Keratinocyte (primary cell): ENCODE measurements around the gene RHEB. TPM values are rescaled to one million over a fixed set of nuclear protein-coding genes. Genes with fewer than 3 reads are reported as not detected.

Experiments used
- DNase-seq: peaks from one replicate; pipeline ENCODE4 v3.0.0-alpha.2; 2011; ENCODE audit warnings: low read depth, missing footprints, low spot score
- FAIRE-seq: peaks from 2 replicates; lab custom pipeline; 2011; peaks lifted over from hg19 to GRCh38; lab: Jason Lieb, UNC
- H2AFZ ChIP-seq: 2 replicates; pipeline ENCODE4 v1.6.0; 2012; ENCODE audit warnings: low read length, control low read depth, inconsistent platforms; ENCODE audit not compliant: control insufficient read depth
- H3K27ac ChIP-seq: 2 replicates; pipeline ENCODE4 v1.5.1; 2011; ENCODE audit warnings: low read length; ENCODE audit not compliant: control insufficient read depth, insufficient read depth
- H3K27me3 ChIP-seq: 3 replicates; pipeline ENCODE4 v1.6.0; 2011; ENCODE audit warnings: low read length; ENCODE audit not compliant: control insufficient read depth, insufficient read depth; ENCODE audit errors: extremely low read depth
- H3K36me3 ChIP-seq, 2 experiments: 2 replicates in 1 of 2; 3 replicates in 1 of 2; pipeline ENCODE4 v1.5.1; 2011; ENCODE audit warnings: low read length in 2 of 2, mild to moderate bottlenecking in 1 of 2; ENCODE audit not compliant: control insufficient read depth in 2 of 2, insufficient read depth in 2 of 2; ENCODE audit errors: extremely low read depth in 1 of 2
- H3K4me1 ChIP-seq: 3 replicates; pipeline ENCODE4 v1.5.1; 2011; ENCODE audit warnings: low read length; ENCODE audit not compliant: control insufficient read depth, insufficient read depth; ENCODE audit errors: extremely low read depth
- H3K4me2 ChIP-seq: 3 replicates; pipeline ENCODE4 v1.6.0; 2011; ENCODE audit warnings: low read depth, low read length; ENCODE audit not compliant: control insufficient read depth, insufficient read depth; ENCODE audit errors: extremely low read depth
- H3K4me3 ChIP-seq, 3 experiments: fragments of 200-600 bp in 1 of 3; sonication (generic) in 1 of 3; 2 replicates in 2 of 3; 3 replicates in 1 of 3; pipeline ENCODE4 v1.5.1; 2011 to 2016; ENCODE audit warnings: low read length in 3 of 3, mild to moderate bottlenecking in 3 of 3, control low read depth in 2 of 3, inconsistent platforms in 1 of 3, low read depth in 1 of 3, mixed read lengths in 1 of 3, mixed run types in 1 of 3, moderate library complexity in 1 of 3; ENCODE audit not compliant: control insufficient read depth in 2 of 3, insufficient read depth in 2 of 3; ENCODE audit errors: extremely low read depth in 1 of 3
- H3K79me2 ChIP-seq: 2 replicates; pipeline ENCODE4 v1.6.0; 2012; ENCODE audit warnings: low read length; ENCODE audit not compliant: control insufficient read depth, insufficient read depth
- H3K9ac ChIP-seq: 3 replicates; pipeline ENCODE4 v1.6.0; 2011; ENCODE audit warnings: low read length; ENCODE audit not compliant: control insufficient read depth, insufficient read depth; ENCODE audit errors: extremely low read depth
- H3K9me1 ChIP-seq: 3 replicates; pipeline ENCODE4 v1.6.0; 2011; ENCODE audit warnings: low read length; ENCODE audit not compliant: control insufficient read depth, insufficient read depth; ENCODE audit errors: extremely low read depth
- H3K9me3 ChIP-seq: 2 replicates; pipeline ENCODE4 v1.5.1; 2012; ENCODE audit warnings: low read depth, low read length; ENCODE audit not compliant: control insufficient read depth
- H4K20me1 ChIP-seq: 3 replicates; pipeline ENCODE4 v1.6.0; 2011; ENCODE audit warnings: low read length; ENCODE audit not compliant: control insufficient read depth, insufficient read depth; ENCODE audit errors: extremely low read depth
- CTCF ChIP-seq, 3 experiments: IDR thresholded peaks in 1 of 3; conservative IDR thresholded peaks in 1 of 3; optimal IDR thresholded peaks in 1 of 3; 2 replicates in 2 of 3; 3 replicates in 1 of 3; pipeline versions ENCODE3 to v1.5.1; 2011; ENCODE audit warnings: low read length in 3 of 3, mild to moderate bottlenecking in 3 of 3, moderate library complexity in 2 of 3, control low read depth in 1 of 3, inconsistent platforms in 1 of 3; ENCODE audit not compliant: insufficient read depth in 2 of 3; ENCODE audit errors: extremely low read depth in 1 of 3
- EZH2 ChIP-seq: IDR thresholded peaks from one replicate; pipeline ENCODE4 v1.6.1; 2012; ENCODE audit warnings: inconsistent platforms, mild to moderate bottlenecking, low read length, moderate library complexity
- dilution Hi-C: fragments of 300-500 bp; cut with MboI; formaldehyde crosslinking; loops from one replicate; pipeline ENCODE4 v1.7.0; 2020; ENCODE audit warnings: low sequenced_read_pairs; ENCODE audit not compliant: extremely low pct_ligation_motif_present
- polyA plus RNA-seq, 5 experiments: library from polyadenylated mRNA; depleted of rRNA in 3 of 5; stranded (reverse) in 3 of 5; stranded (forward) in 1 of 5; unstranded in 1 of 5; fragments of >200 nt; gene quantifications; 1 replicate in 1 of 5; 2 replicates in 3 of 5; 3 replicates in 1 of 5; pipeline versions ENCODE4 v1.2.1 to v1.2.3, GENCODE V29; 2011 to 2012; ENCODE audit warnings: missing spikeins in 2 of 5, low read depth in 1 of 5, low replicate concordance in 1 of 5

Gene RHEB
- polyA plus RNA-seq, 1 donor (not counting 4 experiments of a cell fraction or from before 2014, with no cell fraction given): 138 TPM

DNA sequence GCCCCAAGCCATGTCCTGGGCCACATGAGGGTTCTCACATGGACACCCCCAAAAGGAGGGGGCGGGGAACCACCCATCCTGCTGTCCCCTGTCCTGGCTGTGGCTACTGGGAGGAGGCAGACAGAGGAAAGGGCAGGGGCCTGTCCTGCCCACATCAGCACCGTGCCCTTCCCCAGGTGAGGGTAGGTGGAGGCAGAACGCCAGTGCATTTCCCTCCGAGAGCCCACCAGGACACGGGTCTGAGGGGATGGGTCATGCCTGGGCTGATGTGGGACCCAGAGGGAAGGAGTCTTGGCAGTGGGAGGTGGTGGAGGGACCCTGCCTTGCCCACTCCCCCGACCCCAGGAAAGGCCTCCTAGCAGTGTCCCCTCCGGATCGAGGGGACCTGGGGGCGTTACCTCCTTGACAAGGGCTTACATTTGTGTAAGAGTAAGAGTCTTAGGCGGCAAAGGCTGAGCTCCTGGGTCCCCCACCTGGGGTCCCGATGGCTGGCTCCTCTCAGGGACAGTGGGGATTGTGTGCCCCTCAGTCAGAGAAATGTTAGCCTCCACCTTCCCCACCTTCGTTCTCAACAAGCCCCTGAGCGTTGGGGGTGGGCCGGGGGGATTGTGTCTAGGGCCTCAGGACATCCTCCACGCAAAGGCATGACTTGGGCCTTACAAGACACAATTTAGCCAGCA lies 85.8 kb downstream of the RHEB start:
- dilution Hi-C loops: no loop called here
- FAIRE-seq (no peak), DNase-seq (no peak)
- H3K36me3 ChIP-seq: no peaks in the 10 kb centered on the region
- H3K4me3 ChIP-seq: no peak overlapping the region
- no peak overlapping the region for H2AFZ ChIP-seq
- H4K20me1 ChIP-seq: no peaks in the 10 kb centered on the region
- no peak overlapping the region for H3K4me2 ChIP-seq
- TF ChIP-seq CTCF (optimal IDR thresholded peaks at IDR 0.05 in 1 of 3, IDR thresholded peaks at IDR 0.05 in 1 of 3, conservative IDR thresholded peaks at IDR 0.05 in 1 of 3; ENCODE audit: extremely low read depth in 1 of 3, insufficient read depth in 2 of 3, low read length in 3 of 3) (no peak), EZH2 (no peak)
- no peaks in the 10 kb centered on the region for H3K9me3 ChIP-seq
- H3K27me3 ChIP-seq: peaks cover 4% of the 10 kb centered on the region
- no peak overlapping the region for H3K9ac ChIP-seq
- H3K9me1 ChIP-seq: no peaks in the 10 kb centered on the region
- no peaks in the 10 kb centered on the region for H3K79me2 ChIP-seq
- no peak overlapping the region for H3K27ac ChIP-seq
- H3K4me1 ChIP-seq: peaks cover 8% of the 10 kb centered on the region

- TF ChIP-seq CTCF (optimal IDR thresholded peaks at IDR 0.05 in 1 of 3, IDR thresholded peaks at IDR 0.05 in 1 of 3, conservative IDR thresholded peaks at IDR 0.05 in 1 of 3; ENCODE audit: extremely low read depth in 1 of 3, insufficient read depth in 2 of 3, low read length in 3 of 3) (peak; percentile 3 to 44 (median 27)), EZH2 (no peak)
- Histone ChIP-seq H2AFZ (peak overlapping the region; percentile 97), H4K20me1 (no peaks in the 10 kb centered on the region), H3K27ac (no peak overlapping the region), H3K36me3 (no peaks in the 10 kb centered on the region), H3K9ac (no peak overlapping the region), H3K79me2 (no peaks in the 10 kb centered on the region), H3K9me1 (no peaks in the 10 kb centered on the region), H3K4me1 (peaks cover 8% of the 10 kb centered on the region), H3K4me2 (peak overlapping the region; percentile 66), H3K9me3 (no peaks in the 10 kb centered on the region), H3K27me3 (no peaks in the 10 kb centered on the region), H3K4me3 (no peak overlapping the region)
- FAIRE-seq (peak; percentile 13), DNase-seq (no peak)
- dilution Hi-C loops: no loop called here
These were observed 86.8 kb downstream of the RHEB start for GRCh38 chr7:151432658-151433521.
